ENCODE data around the gene TBL1XR1.

TBL1XR1 gene

GRCh38 chr3:177231242-177231641, 34.0 kb upstream of the TBL1XR1 start:
- no peak for TF ChIP-seq CTCF (IDR thresholded peaks at IDR 0.05; ENCODE audit: borderline replicate concordance, insufficient read depth, low read depth, low read length)
- H3K4me3 ChIP-seq (ENCODE audit: low read depth, low read length): no peak overlapping the region

- no peak for TF ChIP-seq CTCF (IDR thresholded peaks at IDR 0.05; ENCODE audit: borderline replicate concordance, insufficient read depth, low read depth, low read length)
- H3K4me3 ChIP-seq (ENCODE audit: low read depth, low read length): no peak overlapping the region
These were observed 33.4 kb upstream of the TBL1XR1 start for GRCh38 chr3:177230641-177231040.

- no peak overlapping the region for H3K4me3 ChIP-seq (ENCODE audit: low read depth, low read length)
- no peak for TF ChIP-seq CTCF (IDR thresholded peaks at IDR 0.05; ENCODE audit: borderline replicate concordance, insufficient read depth, low read depth, low read length)
These were observed 32.5 kb upstream of the TBL1XR1 start for GRCh38 chr3:177229791-177230190.

- H3K4me3 ChIP-seq (ENCODE audit: low read depth, low read length): no peak overlapping the region
These were observed 31.4 kb upstream of the TBL1XR1 start for GRCh38 chr3:177228601-177229190.

GRCh38 chr3:177224414-177224813, 27.1 kb upstream of the TBL1XR1 start:
- TF ChIP-seq CTCF (IDR thresholded peaks at IDR 0.05; ENCODE audit: borderline replicate concordance, insufficient read depth, low read depth, low read length): no peak
- no peak overlapping the region for H3K4me3 ChIP-seq (ENCODE audit: low read depth, low read length)

More at GRCh38 chr3:177228601-177229190, 31.4 kb upstream of the TBL1XR1 start:
- TF ChIP-seq CTCF (IDR thresholded peaks at IDR 0.05; ENCODE audit: borderline replicate concordance, insufficient read depth, low read depth, low read length): no peak

GRCh38 chr3:177221744-177222143, 24.5 kb upstream of the TBL1XR1 start:
- H3K4me3 ChIP-seq (ENCODE audit: low read depth, low read length): no peak overlapping the region
- TF ChIP-seq CTCF (IDR thresholded peaks at IDR 0.05; ENCODE audit: borderline replicate concordance, insufficient read depth, low read depth, low read length): no peak

GRCh38 chr3:177220136-177220974, 23.1 kb upstream of the TBL1XR1 start:
- no peak for TF ChIP-seq CTCF (IDR thresholded peaks at IDR 0.05; ENCODE audit: borderline replicate concordance, insufficient read depth, low read depth, low read length)
- H3K4me3 ChIP-seq (ENCODE audit: low read depth, low read length): no peak overlapping the region

Data from GM12875 (cell line).